ENCODE results near the gene STK24.
A peak's percentile ranks its signal among the peaks of the same experiment; 100 is the strongest.

STK24 gene

GRCh38 chr13:98405690-98406344 lies 171.1 kb downstream of the STK24 start:
- no peak for DNase-seq
- no peak for TF ChIP-seq CTCF (IDR thresholded peaks at IDR 0.05; ENCODE audit: low read depth, low read length)
- Histone ChIP-seq H3K4me3 (ENCODE audit: low read depth, low read length) (no peak overlapping the region), H3K27me3 (no peaks in the 10 kb centered on the region), H3K4me1 (no peaks in the 10 kb centered on the region), H3K9me3 (no peaks in the 10 kb centered on the region), H3K36me3 (peaks cover 8% of the 10 kb centered on the region; the same call in 1 of the 2 replicates)

- H3K4me1 ChIP-seq, result no peaks in the 10 kb centered on the region
- no peaks in the 10 kb centered on the region for H3K27me3 ChIP-seq
- peak; percentile 50 for DNase-seq
- H3K9me3 ChIP-seq, result no peaks in the 10 kb centered on the region
- peak; percentile 14; the same call in 1 of the 2 replicates for TF ChIP-seq CTCF (IDR thresholded peaks at IDR 0.05; ENCODE audit: low read depth, low read length)
- peaks cover 6% of the 10 kb centered on the region; the same call in 1 of the 2 replicates for H3K36me3 ChIP-seq
- no peak overlapping the region for H3K4me3 ChIP-seq (ENCODE audit: low read depth, low read length)
Observed at GRCh38 chr13:98405107-98405571, 171.8 kb downstream of the STK24 start.

- H3K36me3 ChIP-seq, result no peaks in the 10 kb centered on the region
- H3K27me3 ChIP-seq, result no peaks in the 10 kb centered on the region
- no peak for TF ChIP-seq CTCF (IDR thresholded peaks at IDR 0.05; ENCODE audit: low read depth, low read length)
- H3K4me1 ChIP-seq, result no peaks in the 10 kb centered on the region
- no peak overlapping the region for H3K4me3 ChIP-seq (ENCODE audit: low read depth, low read length)
- no peaks in the 10 kb centered on the region for H3K9me3 ChIP-seq
- DNase-seq, result no peak
Observed at GRCh38 chr13:98403076-98403475, 173.8 kb downstream of the STK24 start.

GRCh38 chr13:98401934-98402333 lies 175.0 kb downstream of the STK24 start:
- Histone ChIP-seq H3K4me3 (ENCODE audit: low read depth, low read length) (no peak overlapping the region), H3K9me3 (no peaks in the 10 kb centered on the region), H3K27me3 (no peaks in the 10 kb centered on the region), H3K36me3 (no peaks in the 10 kb centered on the region), H3K4me1 (no peaks in the 10 kb centered on the region)
- DNase-seq, result no peak
- no peak for TF ChIP-seq CTCF (IDR thresholded peaks at IDR 0.05; ENCODE audit: low read depth, low read length)

GRCh38 chr13:98399756-98400155 lies 177.2 kb downstream of the STK24 start:
- no peak for TF ChIP-seq CTCF (IDR thresholded peaks at IDR 0.05; ENCODE audit: low read depth, low read length)
- H3K4me3 ChIP-seq (ENCODE audit: low read depth, low read length), result no peak overlapping the region
- no peaks in the 10 kb centered on the region for H3K27me3 ChIP-seq
- DNase-seq, result no peak
- H3K9me3 ChIP-seq, result no peaks in the 10 kb centered on the region
- H3K4me1 ChIP-seq, result no peaks in the 10 kb centered on the region
- H3K36me3 ChIP-seq, result peaks cover 13% of the 10 kb centered on the region

- H3K36me3 ChIP-seq, result peaks cover 16% of the 10 kb centered on the region
- TF ChIP-seq CTCF (IDR thresholded peaks at IDR 0.05; ENCODE audit: low read depth, low read length), result no peak
- DNase-seq, result no peak
- H3K4me3 ChIP-seq (ENCODE audit: low read depth, low read length), result no peak overlapping the region
- H3K4me1 ChIP-seq, result no peaks in the 10 kb centered on the region
- no peaks in the 10 kb centered on the region for H3K9me3 ChIP-seq
- no peaks in the 10 kb centered on the region for H3K27me3 ChIP-seq
Observed at GRCh38 chr13:98398581-98398980, 178.3 kb downstream of the STK24 start.

Measured in BE2C (cell line).